ENCODE data around the gene SPECC1L.

SPECC1L gene

GRCh38 chr22:24440718-24441405 lies 170.2 kb downstream of the SPECC1L start:
- DNase-seq: peak in 3 of 51 donors; percentile 11 to 41 (median 33)

- no peak for DNase-seq
These were observed 171.0 kb downstream of the SPECC1L start for GRCh38 chr22:24441406-24442351.

- no peak for DNase-seq
These were observed 171.7 kb downstream of the SPECC1L start for GRCh38 chr22:24442352-24442744.

- no peak for DNase-seq
These were observed 173.0 kb downstream of the SPECC1L start for GRCh38 chr22:24443668-24444067.

GRCh38 chr22:24444251-24444650 lies 173.6 kb downstream of the SPECC1L start:
- no peak for DNase-seq

GRCh38 chr22:24444729-24445466 lies 174.3 kb downstream of the SPECC1L start:
- DNase-seq: no peak

- DNase-seq: no peak
These were observed 175.0 kb downstream of the SPECC1L start for GRCh38 chr22:24445481-24446259.

GRCh38 chr22:24446260-24446611 lies 175.6 kb downstream of the SPECC1L start:
- DNase-seq: no peak

- no peak for DNase-seq
These were observed 180.0 kb downstream of the SPECC1L start for GRCh38 chr22:24450610-24451009.

- no peak for DNase-seq
These were observed 180.5 kb downstream of the SPECC1L start for GRCh38 chr22:24451162-24451561.

- DNase-seq: no peak
These were observed 183.2 kb downstream of the SPECC1L start for GRCh38 chr22:24453853-24454252.

GRCh38 chr22:24455039-24455438 lies 184.4 kb downstream of the SPECC1L start:
- DNase-seq: no peak

GRCh38 chr22:24455751-24456426 lies 185.3 kb downstream of the SPECC1L start:
- DNase-seq: peak in 4 of 51 donors; percentile 9 to 17 (median 12)

GRCh38 chr22:24457894-24458420 lies 187.3 kb downstream of the SPECC1L start:
- DNase-seq: no peak

- no peak for DNase-seq
These were observed 189.3 kb downstream of the SPECC1L start for GRCh38 chr22:24459911-24460310.

- no peak for DNase-seq
These were observed 189.9 kb downstream of the SPECC1L start for GRCh38 chr22:24460418-24461089.

GRCh38 chr22:24463071-24463760 lies 192.6 kb downstream of the SPECC1L start:
- DNase-seq: no peak

- no peak for DNase-seq
These were observed 194.9 kb downstream of the SPECC1L start for GRCh38 chr22:24465566-24465965.

- no peak for DNase-seq
These were observed 195.3 kb downstream of the SPECC1L start for GRCh38 chr22:24465975-24466374.

All from hypothalamus (tissue), 51 donors.